Sigmoid colon (tissue), 4 donors: ENCODE data around the gene HOXD8.

Source experiments
- EP300 ChIP-seq, 4 donors: sonication (generic); formaldehyde crosslinking; IDR thresholded peaks; one replicate each; pipeline ENCODE4 v1.6.1; 2017; ENCODE audit warnings: antibody characterized with exemption in 4 of 4
- POLR2A ChIP-seq, 2 donors: fragments of 450-650 bp; IDR thresholded peaks; one replicate each; pipeline ENCODE4 v1.6.1; 2016; ENCODE audit warnings: antibody characterized with exemption in 2 of 2, mild to moderate bottlenecking in 2 of 2, moderate library complexity in 2 of 2
- POLR2AphosphoS5 ChIP-seq, 4 donors: sonication (generic); formaldehyde crosslinking; IDR thresholded peaks; one replicate each; pipeline ENCODE4 v1.6.1; 2017; ENCODE audit warnings: antibody characterized with exemption in 4 of 4
- TF ChIP-seq, protein P1 (sequence below), 4 experiments: fragments of 450-650 bp in 3 of 4; fragments of 200-600 bp in 1 of 4; IDR thresholded peaks; one replicate each; pipeline ENCODE4 v1.5.1; 2016 to 2019; ENCODE audit warnings: antibody characterized with exemption in 4 of 4, mild to moderate bottlenecking in 3 of 4, moderate library complexity in 2 of 4

DNA sequence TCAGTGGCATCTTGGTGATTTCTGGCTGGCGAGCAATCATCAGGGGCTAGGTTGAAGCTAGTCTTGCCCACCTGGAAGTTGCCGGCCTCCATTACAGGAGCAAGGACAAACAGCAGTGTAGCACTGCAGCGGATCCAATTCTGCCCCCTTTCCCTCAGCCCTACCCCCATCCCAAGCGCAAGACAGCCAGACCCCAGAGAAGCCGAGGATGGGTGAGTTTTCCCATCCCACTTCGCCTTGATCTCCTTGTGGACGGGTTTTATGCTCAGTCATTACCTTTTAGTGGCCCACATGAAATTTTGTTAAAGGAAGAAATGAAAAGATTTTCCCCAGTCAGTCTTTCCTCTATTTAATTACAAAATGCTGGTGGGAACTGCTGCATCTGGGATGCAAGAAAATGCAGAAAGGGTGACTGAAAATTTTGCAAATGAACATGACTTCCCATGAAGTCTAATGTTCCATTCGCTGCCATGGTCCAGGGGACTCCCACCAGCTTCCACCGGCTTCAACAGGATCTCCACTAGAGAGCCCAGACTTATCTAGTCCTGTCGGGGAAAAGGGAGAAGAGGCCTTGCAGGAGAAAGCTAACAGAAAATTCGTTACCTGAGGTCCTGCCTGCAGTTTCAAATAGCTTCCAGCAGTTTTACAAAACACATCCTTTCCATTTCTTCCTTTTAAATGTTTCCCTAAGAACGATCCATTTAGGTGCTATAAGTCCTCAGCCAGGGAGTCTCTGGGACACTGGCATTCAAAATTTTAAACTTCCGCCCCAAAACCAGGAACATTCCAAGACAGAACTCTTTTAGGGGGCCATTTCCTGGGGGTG is 8.9 kb upstream of the HOXD8 start:
- TF ChIP-seq, protein P1, sequence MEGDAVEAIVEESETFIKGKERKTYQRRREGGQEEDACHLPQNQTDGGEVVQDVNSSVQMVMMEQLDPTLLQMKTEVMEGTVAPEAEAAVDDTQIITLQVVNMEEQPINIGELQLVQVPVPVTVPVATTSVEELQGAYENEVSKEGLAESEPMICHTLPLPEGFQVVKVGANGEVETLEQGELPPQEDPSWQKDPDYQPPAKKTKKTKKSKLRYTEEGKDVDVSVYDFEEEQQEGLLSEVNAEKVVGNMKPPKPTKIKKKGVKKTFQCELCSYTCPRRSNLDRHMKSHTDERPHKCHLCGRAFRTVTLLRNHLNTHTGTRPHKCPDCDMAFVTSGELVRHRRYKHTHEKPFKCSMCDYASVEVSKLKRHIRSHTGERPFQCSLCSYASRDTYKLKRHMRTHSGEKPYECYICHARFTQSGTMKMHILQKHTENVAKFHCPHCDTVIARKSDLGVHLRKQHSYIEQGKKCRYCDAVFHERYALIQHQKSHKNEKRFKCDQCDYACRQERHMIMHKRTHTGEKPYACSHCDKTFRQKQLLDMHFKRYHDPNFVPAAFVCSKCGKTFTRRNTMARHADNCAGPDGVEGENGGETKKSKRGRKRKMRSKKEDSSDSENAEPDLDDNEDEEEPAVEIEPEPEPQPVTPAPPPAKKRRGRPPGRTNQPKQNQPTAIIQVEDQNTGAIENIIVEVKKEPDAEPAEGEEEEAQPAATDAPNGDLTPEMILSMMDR (IDR thresholded peaks at IDR 0.05): no peak
- TF ChIP-seq POLR2A (IDR thresholded peaks at IDR 0.05) (no peak), EP300 (IDR thresholded peaks at IDR 0.05) (no peak), POLR2AphosphoS5 (IDR thresholded peaks at IDR 0.05) (no peak)
